Ecto neural progenitor cell (in vitro differentiated cells): Measurements from ENCODE around the gene HECTD4.
A peak's percentile ranks its signal among the peaks of the same experiment; 100 is the strongest.

Experiments used
- DNase-seq: peaks from one replicate; pipeline ENCODE4 v3.0.0-alpha.2; 2018; ENCODE audit warnings: low spot score

HECTD4 gene

GRCh38 chr12:112207397-112207924 lies 174.8 kb downstream of the HECTD4 start:
- no peak for DNase-seq

- no peak for DNase-seq
These were observed 175.3 kb downstream of the HECTD4 start for GRCh38 chr12:112206944-112207343.

GRCh38 chr12:112199136-112199535 lies 183.1 kb downstream of the HECTD4 start:
- no peak for DNase-seq

- DNase-seq = peak; percentile 80
These were observed 184.0 kb downstream of the HECTD4 start for GRCh38 chr12:112198120-112198733.

- DNase-seq = no peak
These were observed 185.9 kb downstream of the HECTD4 start for GRCh38 chr12:112196196-112196875.

GRCh38 chr12:112194601-112195247 lies 187.5 kb downstream of the HECTD4 start:
- no peak for DNase-seq

- no peak for DNase-seq
These were observed 189.8 kb downstream of the HECTD4 start for GRCh38 chr12:112192475-112192874.

- DNase-seq = no peak
These were observed 190.3 kb downstream of the HECTD4 start for GRCh38 chr12:112191840-112192321.

- DNase-seq = no peak
These were observed 191.0 kb downstream of the HECTD4 start for GRCh38 chr12:112191201-112191600.

- no peak for DNase-seq
These were observed 191.8 kb downstream of the HECTD4 start for GRCh38 chr12:112190231-112191025.

- no peak for DNase-seq
These were observed 194.0 kb downstream of the HECTD4 start for GRCh38 chr12:112188130-112188830.

- DNase-seq = no peak
These were observed 196.9 kb downstream of the HECTD4 start for GRCh38 chr12:112185093-112185923.

GRCh38 chr12:112184056-112184887 lies 198.0 kb downstream of the HECTD4 start:
- DNase-seq = no peak

- no peak for DNase-seq
These were observed 198.8 kb downstream of the HECTD4 start for GRCh38 chr12:112183141-112184021.

GRCh38 chr12:112182499-112182898 lies 199.7 kb downstream of the HECTD4 start:
- no peak for DNase-seq

- DNase-seq = no peak
These were observed 201.8 kb downstream of the HECTD4 start for GRCh38 chr12:112180422-112180821.

- DNase-seq = no peak
These were observed 202.3 kb downstream of the HECTD4 start for GRCh38 chr12:112179916-112180315.

- DNase-seq = no peak
These were observed 202.9 kb downstream of the HECTD4 start for GRCh38 chr12:112179341-112179740.

GRCh38 chr12:112178796-112179195 lies 203.4 kb downstream of the HECTD4 start:
- DNase-seq = no peak
